Testis (tissue), 2 donors: ENCODE results near the gene PPP2R2C.

Experiments
- CTCF ChIP-seq, 3 experiments: fragments of 450-650 bp in 2 of 3; fragments of 200-600 bp in 1 of 3; sonication (generic) in 1 of 3; IDR thresholded peaks; one replicate each; pipeline ENCODE4 v1.5.1; 2016 to 2019; ENCODE audit warnings: antibody characterized with exemption in 3 of 3, mild to moderate bottlenecking in 2 of 3, moderate library complexity in 1 of 3
- POLR2A ChIP-seq: fragments of 450-650 bp; IDR thresholded peaks from one replicate; pipeline ENCODE4 v1.6.1; 2017; ENCODE audit warnings: antibody characterized with exemption, mild to moderate bottlenecking, moderate library complexity

GRCh38 chr4:6301732-6302442, 170.5 kb downstream of the PPP2R2C start:
- TF ChIP-seq CTCF (IDR thresholded peaks at IDR 0.05) (no peak), POLR2A (no peak)
